SHP77 (cell line): ENCODE results near the gene TTC6.

Experiments
- DNase-seq, 2 experiments: peaks; one replicate each; lab custom pipeline; 2025; lab: John Stamatoyannopoulos, UW

Gene TTC6

GRCh38 chr14:37597538-37597913 is 2.1 kb downstream of the TTC6 start:
- DNase-seq, result peak; percentile 41 to 61

- peak in 1 of 2 experiments; percentile 28 for DNase-seq
Measured at GRCh38 chr14:37597914-37598746, 2.7 kb downstream of the TTC6 start.

- DNase-seq, result no peak
Measured at GRCh38 chr14:37598747-37599506, 3.5 kb downstream of the TTC6 start.

GRCh38 chr14:37599507-37600368 is 4.3 kb downstream of the TTC6 start:
- DNase-seq, result no peak

GRCh38 chr14:37600880-37601741 is 5.7 kb downstream of the TTC6 start:
- DNase-seq, result no peak

- DNase-seq, result no peak
Measured at GRCh38 chr14:37601865-37602264, 6.4 kb downstream of the TTC6 start.

- DNase-seq, result no peak
Measured at GRCh38 chr14:37602605-37603453, 7.4 kb downstream of the TTC6 start.

- DNase-seq, result no peak
Measured at GRCh38 chr14:37603688-37604251, 8.3 kb downstream of the TTC6 start.

GRCh38 chr14:37606678-37607077 is 11.2 kb downstream of the TTC6 start:
- no peak for DNase-seq

- no peak for DNase-seq
Measured at GRCh38 chr14:37608649-37609048, 13.2 kb downstream of the TTC6 start.

- no peak for DNase-seq
Measured at GRCh38 chr14:37610945-37611523, 15.6 kb downstream of the TTC6 start.

GRCh38 chr14:37615582-37616289 is 20.3 kb downstream of the TTC6 start:
- DNase-seq, result no peak

GRCh38 chr14:37616853-37617252 is 21.4 kb downstream of the TTC6 start:
- DNase-seq, result no peak

GRCh38 chr14:37617864-37618365 is 22.5 kb downstream of the TTC6 start:
- no peak for DNase-seq

GRCh38 chr14:37618498-37619028 is 23.1 kb downstream of the TTC6 start:
- no peak for DNase-seq

GRCh38 chr14:37620856-37621255 is 25.4 kb downstream of the TTC6 start:
- no peak for DNase-seq

GRCh38 chr14:37622231-37622923 is 26.9 kb downstream of the TTC6 start:
- DNase-seq, result no peak

GRCh38 chr14:37623426-37623951 is 28.1 kb downstream of the TTC6 start:
- DNase-seq, result no peak
